ENCODE data around the gene MYO9A. TPM values are rescaled to one million over a fixed set of nuclear protein-coding genes. Genes with fewer than 3 reads are reported as not detected.

Gene MYO9A
- total RNA-seq, 4 donors from 2014 or later: 71.1 to 96.8 (median 80.8) TPM

GRCh38 chr15:72050700-72051099 is 67.2 kb downstream of the MYO9A start:
- Histone ChIP-seq H3K27me3 (no peaks in the 10 kb centered on the region), H3K4me1 (peaks cover 8 to 52% (median 32%) of the 10 kb centered on the region in 4 donors), H3K9me3 (no peaks in the 10 kb centered on the region), H3K27ac (replicated peaks in 1 of 4) (no peak overlapping the region), H3K4me3 (no peak overlapping the region), H3K36me3 (peaks cover 0 to 5% (median 2%) of the 10 kb centered on the region in 4 donors)
- intact Hi-C loops (cut with DNase I): no loop called here
- DNase-seq (ENCODE audit: extremely low spot score): no peak
- 92% methylated on average over 1 of the region's 1 CpG for WGBS
- TF ChIP-seq POLR2AphosphoS5 (IDR thresholded peaks at IDR 0.05) (no peak), EP300 (IDR thresholded peaks at IDR 0.05) (no peak), POLR2A (IDR thresholded peaks at IDR 0.05; ENCODE audit: low read depth) (no peak)
- TF ChIP-seq, protein P1, sequence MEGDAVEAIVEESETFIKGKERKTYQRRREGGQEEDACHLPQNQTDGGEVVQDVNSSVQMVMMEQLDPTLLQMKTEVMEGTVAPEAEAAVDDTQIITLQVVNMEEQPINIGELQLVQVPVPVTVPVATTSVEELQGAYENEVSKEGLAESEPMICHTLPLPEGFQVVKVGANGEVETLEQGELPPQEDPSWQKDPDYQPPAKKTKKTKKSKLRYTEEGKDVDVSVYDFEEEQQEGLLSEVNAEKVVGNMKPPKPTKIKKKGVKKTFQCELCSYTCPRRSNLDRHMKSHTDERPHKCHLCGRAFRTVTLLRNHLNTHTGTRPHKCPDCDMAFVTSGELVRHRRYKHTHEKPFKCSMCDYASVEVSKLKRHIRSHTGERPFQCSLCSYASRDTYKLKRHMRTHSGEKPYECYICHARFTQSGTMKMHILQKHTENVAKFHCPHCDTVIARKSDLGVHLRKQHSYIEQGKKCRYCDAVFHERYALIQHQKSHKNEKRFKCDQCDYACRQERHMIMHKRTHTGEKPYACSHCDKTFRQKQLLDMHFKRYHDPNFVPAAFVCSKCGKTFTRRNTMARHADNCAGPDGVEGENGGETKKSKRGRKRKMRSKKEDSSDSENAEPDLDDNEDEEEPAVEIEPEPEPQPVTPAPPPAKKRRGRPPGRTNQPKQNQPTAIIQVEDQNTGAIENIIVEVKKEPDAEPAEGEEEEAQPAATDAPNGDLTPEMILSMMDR (IDR thresholded peaks at IDR 0.05): no peak

DNA sequence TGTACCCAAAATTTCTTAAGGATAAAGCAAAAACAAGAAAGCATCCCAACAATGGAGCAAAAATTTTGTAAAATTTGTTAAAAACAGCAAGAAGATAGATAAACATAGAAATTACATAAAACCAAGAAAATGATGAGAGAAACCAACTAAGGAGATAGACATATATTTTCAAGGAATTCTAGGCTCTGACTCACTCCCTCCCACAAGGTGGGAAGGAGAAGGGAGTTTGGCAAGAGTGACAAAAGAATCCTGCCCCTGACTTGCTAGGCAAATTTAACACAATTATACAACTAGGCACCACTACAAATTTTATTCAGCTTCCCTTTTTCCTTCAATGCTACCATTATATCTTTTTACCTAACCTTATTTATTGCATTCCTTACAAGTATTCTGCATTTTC is 70.9 kb downstream of the MYO9A start:
- H3K27ac ChIP-seq (replicated peaks in 1 of 4): no peak overlapping the region
- H3K4me3 ChIP-seq: no peak overlapping the region
- TF ChIP-seq, protein P1 (IDR thresholded peaks at IDR 0.05): no peak
- TF ChIP-seq EP300 (IDR thresholded peaks at IDR 0.05) (no peak), POLR2AphosphoS5 (IDR thresholded peaks at IDR 0.05) (no peak)
- H3K36me3 ChIP-seq: peaks cover 0 to 8% (median 6%) of the 10 kb centered on the region in 4 donors
- H3K9me3 ChIP-seq: no peaks in the 10 kb centered on the region
- intact Hi-C loops (cut with DNase I): no loop called here
- no peak for DNase-seq (ENCODE audit: extremely low spot score)
- no peaks in the 10 kb centered on the region for H3K27me3 ChIP-seq
- peaks cover 8 to 55% (median 32%) of the 10 kb centered on the region in 4 donors for H3K4me1 ChIP-seq

GRCh38 chr15:72044956-72045355 is 73.0 kb downstream of the MYO9A start:
- no peaks in the 10 kb centered on the region for H3K9me3 ChIP-seq
- H3K27me3 ChIP-seq: no peaks in the 10 kb centered on the region
- DNase-seq (ENCODE audit: extremely low spot score): no peak
- TF ChIP-seq POLR2AphosphoS5 (IDR thresholded peaks at IDR 0.05): no peak
- TF ChIP-seq POLR2A (IDR thresholded peaks at IDR 0.05; ENCODE audit: low read depth): no peak
- TF ChIP-seq EP300 (IDR thresholded peaks at IDR 0.05): no peak
- TF ChIP-seq, protein P1 (IDR thresholded peaks at IDR 0.05): no peak
- intact Hi-C loops (cut with DNase I): no loop called here
- peaks cover 8 to 44% (median 29%) of the 10 kb centered on the region in 4 donors for H3K4me1 ChIP-seq
- WGBS: 71% methylated on average over 3 of the region's 3 CpGs
- H3K4me3 ChIP-seq: no peak overlapping the region
- peaks cover 0 to 16% (median 12%) of the 10 kb centered on the region in 4 donors for H3K36me3 ChIP-seq
- no peak overlapping the region for H3K27ac ChIP-seq (replicated peaks in 1 of 4)

GRCh38 chr15:72042865-72043264 is 75.1 kb downstream of the MYO9A start:
- TF ChIP-seq, protein P1 (IDR thresholded peaks at IDR 0.05): no peak
- TF ChIP-seq POLR2A (IDR thresholded peaks at IDR 0.05; ENCODE audit: low read depth) (no peak), POLR2AphosphoS5 (IDR thresholded peaks at IDR 0.05) (no peak), EP300 (IDR thresholded peaks at IDR 0.05) (no peak)
- DNase-seq (ENCODE audit: extremely low spot score): no peak
- Histone ChIP-seq H3K9me3 (no peaks in the 10 kb centered on the region), H3K36me3 (peaks cover 0 to 18% (median 12%) of the 10 kb centered on the region in 4 donors), H3K4me3 (no peak overlapping the region), H3K27me3 (no peaks in the 10 kb centered on the region), H3K27ac (replicated peaks in 1 of 4) (no peak overlapping the region), H3K4me1 (peaks cover under 1 to 37% (median 21%) of the 10 kb centered on the region in 4 donors)
- 92% methylated on average over 7 of the region's 7 CpGs for WGBS
- intact Hi-C loops (cut with DNase I): no loop called here

DNA sequence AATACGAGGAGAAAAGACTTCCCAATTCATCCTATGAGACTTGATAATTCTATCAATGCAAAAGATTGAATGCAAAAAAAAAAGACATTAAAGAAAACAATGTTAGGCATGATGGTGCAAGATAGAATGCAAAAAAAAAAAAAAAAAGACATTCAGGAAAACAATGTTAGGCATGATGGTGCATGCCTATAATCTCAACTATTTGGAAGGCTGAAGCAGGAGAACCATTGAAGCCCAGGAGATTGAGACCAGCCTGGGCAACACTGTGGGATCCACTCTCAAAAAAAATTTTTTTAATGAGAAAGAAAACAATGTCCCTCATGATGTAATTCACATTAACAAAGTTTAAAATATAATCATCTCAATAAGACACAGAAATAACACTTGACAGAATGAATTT is 75.9 kb downstream of the MYO9A start:
- 68% methylated on average over 1 of the region's 1 CpG for WGBS
- Histone ChIP-seq H3K36me3 (peaks cover 0 to 18% (median 12%) of the 10 kb centered on the region in 4 donors), H3K9me3 (no peaks in the 10 kb centered on the region), H3K4me1 (peaks cover 0 to 34% (median 18%) of the 10 kb centered on the region in 4 donors), H3K4me3 (no peak overlapping the region), H3K27me3 (no peaks in the 10 kb centered on the region), H3K27ac (replicated peaks in 1 of 4) (no peak overlapping the region)
- DNase-seq (ENCODE audit: extremely low spot score): no peak
- TF ChIP-seq, protein P1 (IDR thresholded peaks at IDR 0.05): no peak
- TF ChIP-seq EP300 (IDR thresholded peaks at IDR 0.05) (no peak), POLR2A (IDR thresholded peaks at IDR 0.05; ENCODE audit: low read depth) (no peak), POLR2AphosphoS5 (IDR thresholded peaks at IDR 0.05) (no peak)
- intact Hi-C loops (cut with DNase I): no loop called here
